K562 (cell line): Measurements from ENCODE around the gene TNFSF13B. TPM values are rescaled to one million over a fixed set of nuclear protein-coding genes. Genes with fewer than 3 reads are reported as not detected.

ENCODE experiments used
- ATAC-seq: fragments of 200-7000 bp; cut with Tn5 transposase; 3 replicates; pipeline ENCODE4 v1.9.1; 2020; ENCODE audit warnings: moderate library complexity
- BruUV-seq: library from RNA; stranded (reverse); fragments of 400-500 nt; replicated peaks from 2 replicates; lab custom pipeline; 2021; lab: Mats Ljungman, UMichigan
- CTCF ChIA-PET: fragments of 300-600 bp; formaldehyde crosslinking; extraction: SDS; loops from one replicate; lab custom pipeline; 2021; ENCODE audit warnings: low intra/inter-chr PET ratio; lab: Yijun Ruan, JAX
- POLR2A ChIA-PET: fragments of 300-600, 350-650 bp; sonication (Branson Sonifier 250); formaldehyde crosslinking; extraction: SDS; loops from one replicate; lab custom pipeline; 2021; ENCODE audit warnings: antibody characterized with exemption, inconsistent platforms; lab: Yijun Ruan, JAX
- DNase-seq, 4 experiments: peaks; one replicate each; pipeline versions ENCODE4 v3.0.0 to v3.0.0-alpha.2; 2011 to 2018; ENCODE audit warnings: low spot score in 3 of 4, mixed read lengths in 3 of 4; ENCODE audit errors: extremely low read depth in 1 of 4
- FAIRE-seq: peaks from 2 replicates; lab custom pipeline; 2011; peaks lifted over from hg19 to GRCh38; lab: Jason Lieb, UNC
- H2AFZ ChIP-seq: 2 replicates; pipeline ENCODE4 v1.6.0; 2011; ENCODE audit warnings: low read depth, low read length, control low read depth, inconsistent platforms
- H3K27ac ChIP-seq: fragments of 200-600 bp; 3 replicates; pipeline ENCODE4 v1.8.0; 2011; ENCODE audit warnings: low read depth, mild to moderate bottlenecking, control low read depth, inconsistent platforms, low read length, moderate library complexity, mixed read lengths; ENCODE audit errors: extremely low read depth
- H3K27me3 ChIP-seq, 2 experiments: fragments of 300-600 bp in 1 of 2; 2 replicates in 1 of 2; 3 replicates in 1 of 2; pipeline versions ENCODE4 v1.6.0 to v1.8.0; 2011; ENCODE audit warnings: inconsistent platforms in 2 of 2, low read length in 2 of 2, mild to moderate bottlenecking in 1 of 2, mixed read lengths in 1 of 2, moderate library complexity in 1 of 2; ENCODE audit not compliant: control insufficient read depth in 2 of 2, insufficient read depth in 2 of 2
- H3K36me3 ChIP-seq: fragments of 300-600 bp; 3 replicates; pipeline ENCODE4 v1.8.0; 2011; ENCODE audit warnings: mild to moderate bottlenecking, low read length, inconsistent platforms; ENCODE audit not compliant: control insufficient read depth, insufficient read depth
- H3K4me1 ChIP-seq, 2 experiments: fragments of 200-600 bp in 1 of 2; replicated peaks in 1 of 2; 2 replicates in 1 of 2; 3 replicates in 1 of 2; pipeline versions ENCODE4 v1.5.1 to v1.8.0; 2011; ENCODE audit warnings: inconsistent platforms in 2 of 2, low read length in 2 of 2, mild to moderate bottlenecking in 1 of 2, mixed read lengths in 1 of 2, moderate library complexity in 1 of 2; ENCODE audit not compliant: control insufficient read depth in 2 of 2, insufficient read depth in 2 of 2
- H3K4me2 ChIP-seq: 2 replicates; pipeline ENCODE4 v1.6.1; 2011; ENCODE audit warnings: low read length, control low read depth, inconsistent platforms, mixed read lengths; ENCODE audit not compliant: insufficient read depth
- H3K4me3 ChIP-seq: fragments of 200-600 bp; sonication (generic), shearing (Covaris generic); 2 replicates; pipeline ENCODE4 v1.5.1; 2016; ENCODE audit warnings: control low read depth, inconsistent platforms
- H3K79me2 ChIP-seq: fragments of 200-600 bp; 3 replicates; pipeline ENCODE4 v1.8.0; 2011; ENCODE audit warnings: low read length, inconsistent platforms; ENCODE audit not compliant: control insufficient read depth, insufficient read depth
- H3K9ac ChIP-seq, 2 experiments: 2 replicates each; pipeline versions ENCODE4 v1.6.0 to v1.6.1; 2011; ENCODE audit warnings: low read depth in 2 of 2, low read length in 2 of 2, control low read depth in 1 of 2, inconsistent platforms in 1 of 2, mild to moderate bottlenecking in 1 of 2, mixed read lengths in 1 of 2; ENCODE audit not compliant: insufficient read depth in 1 of 2
- H3K9me1 ChIP-seq: one replicate; pipeline ENCODE4 v1.6.0; 2011; ENCODE audit warnings: inconsistent platforms, mild to moderate bottlenecking, low read length, moderate library complexity; ENCODE audit not compliant: control insufficient read depth, insufficient read depth
- H3K9me3 ChIP-seq: replicated peaks from 2 replicates; pipeline ENCODE4 v1.5.1; 2011; ENCODE audit warnings: low read depth, low read length, inconsistent platforms; ENCODE audit not compliant: control insufficient read depth, insufficient read depth
- H4K20me1 ChIP-seq: replicated peaks from 2 replicates; pipeline ENCODE4 v1.6.1; 2011; ENCODE audit warnings: low read length, inconsistent platforms, mixed read lengths; ENCODE audit not compliant: control insufficient read depth, insufficient read depth
- BDP1 ChIP-seq: IDR thresholded peaks from 3 replicates; pipeline ENCODE4 v1.6.1; 2011; ENCODE audit not compliant: insufficient read length, insufficient read depth
- CBFA2T2 ChIP-seq: fragments of 450-650 bp; conservative IDR thresholded peaks from 2 replicates; pipeline ENCODE4 v1.6.1; 2017; ENCODE audit warnings: mild to moderate bottlenecking
- CREB3L1 ChIP-seq: fragments of 450-650 bp; IDR thresholded peaks from 2 replicates; pipeline ENCODE4 v1.6.1; 2014; ENCODE audit warnings: low read depth, mild to moderate bottlenecking, moderate library complexity, borderline replicate concordance
- GTF2A2 ChIP-seq: IDR thresholded peaks from 2 replicates; pipeline ENCODE4 v1.6.1; 2016; ENCODE audit warnings: mild to moderate bottlenecking, missing genetic modification characterization, missing compliant biosample characterization
- HNRNPL ChIP-seq: fragments of 200-400 bp; formaldehyde crosslinking; IDR thresholded peaks from 2 replicates; pipeline ENCODE4 v1.6.1; 2017; ENCODE audit warnings: low read depth, mild to moderate bottlenecking, low read length
- KDM5B ChIP-seq: fragments of 200-600 bp; sonication (generic); IDR thresholded peaks from 2 replicates; pipeline ENCODE4 v1.6.1; 2012; ENCODE audit warnings: low read depth, mild to moderate bottlenecking, moderate library complexity, low read length, control low read depth, inconsistent platforms; ENCODE audit not compliant: insufficient replicate concordance
- MITF ChIP-seq: IDR thresholded peaks from 2 replicates; pipeline ENCODE4 v1.6.1; 2014; ENCODE audit warnings: antibody characterized with exemption
- RREB1 ChIP-seq: fragments of 250-450 bp; sonication (Bioruptor Pico); IDR thresholded peaks from 2 replicates; pipeline ENCODE4 v1.4.0; 2020
- SIN3B ChIP-seq: fragments of 450-650 bp; IDR thresholded peaks from 2 replicates; pipeline ENCODE4 v1.6.1; 2017; ENCODE audit warnings: low read depth, mild to moderate bottlenecking, moderate library complexity
- ZNF175 ChIP-seq: fragments of 200-800 bp; sonication (Bioruptor generic); IDR thresholded peaks from 2 replicates; pipeline ENCODE4 v1.6.1; 2016; ENCODE audit warnings: low read depth, mild to moderate bottlenecking, missing genetic modification characterization, missing compliant biosample characterization
- WGBS: fragments of 100-300 bp; shearing (Covaris generic); methylation state at CpG from one replicate; pipeline ENCODE4 v1.1.6; 2016; ENCODE audit warnings: low coverage, mixed read lengths; ENCODE audit not compliant: insufficient coverage; ENCODE audit errors: missing lambda C conversion rate; 5-methylcytosine and 5-hydroxymethylcytosine counted together
- in situ Hi-C: fragments of 300-500 bp; cut with MboI; formaldehyde crosslinking; loops from 4 replicates; pipeline ENCODE4 v1.15.0; 2018; ENCODE audit warnings: inconsistent platforms, mixed read lengths
- intact Hi-C: fragments of 100-400 bp; cut with micrococcal nuclease; formaldehyde crosslinking; loops from 2 replicates; pipeline ENCODE4 v1.14.2; 2022
- polyA plus RNA-seq, 8 experiments: library from polyadenylated mRNA; depleted of rRNA in 4 of 8; stranded (reverse) in 5 of 8; unstranded in 3 of 8; fragments of >200 nt; fragmentation: Nextera tagmentation in 2 of 8; fragmentation: Illumina TruSeq in 1 of 8; extraction: Ambion mirVana in 2 of 8; extraction: Trizol in 1 of 8; gene quantifications; 2 replicates each; pipeline versions ENCODE4 v1.2.1 to v1.2.3, GENCODE V29; 2011 to 2014; ENCODE audit warnings: inconsistent platforms in 1 of 8, missing spikeins in 1 of 8
- total RNA-seq, 7 experiments: library from RNA; depleted of rRNA in 6 of 7; stranded (reverse); fragments of >200 nt in 6 of 7; fragmentation: Illumina TruSeq in 2 of 7; extraction: Trizol in 2 of 7; gene quantifications; 2 replicates each; pipeline versions ENCODE4 v1.2.1 to v1.2.3, GENCODE V29; 2011 to 2021; ENCODE audit warnings: low replicate concordance in 1 of 7

TNFSF13B gene
- total and polyA plus RNA-seq, 9 of the 15 experiments (the other 6 are each of a cell fraction or from before 2014, with no cell fraction given) = 1.1 to 2.1 (median 1.5) TPM

GRCh38 chr13:108315991-108316390, 46.5 kb downstream of the TNFSF13B start:
- Histone ChIP-seq H3K4me1 (no peaks in the 10 kb centered on the region), H2AFZ (no peak overlapping the region), H3K9me3 (no peaks in the 10 kb centered on the region), H3K4me3 (no peak overlapping the region), H3K27ac (no peak overlapping the region), H3K36me3 (no peaks in the 10 kb centered on the region), H3K27me3 (no peaks in the 10 kb centered on the region), H3K4me2 (no peak overlapping the region), H3K9ac (no peak overlapping the region), H3K9me1 (no peaks in the 10 kb centered on the region), H4K20me1 (no peaks in the 10 kb centered on the region), H3K79me2 (no peaks in the 10 kb centered on the region)
- intact Hi-C loops = no loop called here
- in situ Hi-C loops = no loop called here
- DNase-seq (no peak), ATAC-seq (no peak), FAIRE-seq (no peak)
- 37% methylated on average over 2 of the region's 3 CpGs for WGBS
- ChIA-PET CTCF (no interaction called here), POLR2A (no interaction called here)
- BruUV-seq = no TSS peak
- TF ChIP-seq BDP1 (no peak), SIN3B (no peak), MITF (no peak), KDM5B (no peak), CBFA2T2 (no peak), GTF2A2 (tag) (no peak), RREB1 (no peak), CREB3L1 (no peak), HNRNPL (no peak), ZNF175 (no peak)
